ENCODE data around the gene MOV10. TPM values are rescaled to one million over a fixed set of nuclear protein-coding genes. Genes with fewer than 3 reads are reported as not detected.
"Not testable (repeated sequence)": the region's sequence is repeated elsewhere in the genome, so short reads cannot be mapped to it uniquely, and the experiment has no call there.

MOV10 gene
- 57.2 and 59.9 TPM in 2 replicates for total RNA-seq (2014; rRNA removed; shearing (Covaris generic))

DNA sequence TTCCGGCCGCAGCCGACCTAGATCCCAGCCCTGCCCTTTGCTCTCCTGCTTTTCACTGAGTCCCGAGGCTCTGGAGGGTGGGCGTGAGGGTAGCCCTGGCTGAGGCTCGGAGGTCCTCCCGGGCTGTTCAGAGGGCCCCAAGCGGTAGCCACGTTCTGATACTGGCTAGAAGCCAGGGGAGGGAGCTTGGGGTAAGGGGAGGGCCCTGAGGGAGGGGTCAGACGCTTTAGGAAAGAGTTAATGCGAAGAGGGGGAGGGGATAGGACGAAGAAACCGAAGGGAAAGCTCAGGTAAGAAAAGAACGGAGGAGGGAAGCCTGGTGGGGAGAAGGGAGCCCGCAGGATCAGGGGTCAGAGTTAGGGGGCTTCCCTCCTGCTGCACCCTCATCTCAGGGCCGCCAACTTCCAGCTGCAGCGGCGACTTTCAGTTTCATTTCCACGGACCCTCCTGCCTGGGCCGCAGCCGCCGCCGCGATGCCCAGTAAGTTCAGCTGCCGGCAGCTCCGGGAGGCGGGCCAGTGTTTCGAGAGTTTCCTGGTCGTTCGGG, at the start of gene MOV10:
Gene MOV10, plus strand, starts transcription at position 220 of the 546 bp plus-strand sequence. Its CDS starts 254 bp downstream, at position 474.
- peak; percentile 89 for DNase-seq (ENCODE audit: low read depth)

- DNase-seq (ENCODE audit: low read depth): peak; percentile 29
These were observed 48.8 kb upstream of the MOV10 start for GRCh38 chr1:112625696-112626095.

- no peak for DNase-seq (ENCODE audit: low read depth)
These were observed 48.3 kb upstream of the MOV10 start for GRCh38 chr1:112626193-112626592.

- no peak for DNase-seq (ENCODE audit: low read depth)
These were observed 47.6 kb upstream of the MOV10 start for GRCh38 chr1:112626887-112627286.

GRCh38 chr1:112628516-112628915, 45.9 kb upstream of the MOV10 start:
- DNase-seq (ENCODE audit: low read depth): no peak

GRCh38 chr1:112629256-112629655, 45.2 kb upstream of the MOV10 start:
- DNase-seq (ENCODE audit: low read depth): no peak

- DNase-seq (ENCODE audit: low read depth): no peak
These were observed 40.8 kb upstream of the MOV10 start for GRCh38 chr1:112633628-112634027.

DNA sequence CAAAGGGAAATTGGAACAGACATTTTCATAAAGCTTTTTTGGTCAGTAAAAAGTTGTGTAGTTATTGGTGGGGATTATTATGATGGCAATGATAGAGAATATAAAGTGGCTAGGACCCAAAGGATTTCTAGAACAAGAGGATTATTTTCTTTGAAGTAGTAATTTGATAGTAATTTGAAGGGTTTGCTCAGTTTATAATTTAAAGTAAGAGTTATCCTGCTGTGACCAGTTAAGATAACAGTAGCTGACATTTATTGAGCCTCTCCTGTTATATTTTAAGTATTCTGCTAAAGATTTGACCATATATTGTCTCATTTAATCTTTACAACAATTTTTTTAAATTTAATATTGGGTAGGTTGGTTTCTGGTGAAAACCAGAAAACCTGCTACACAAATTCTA, 40.1 kb upstream of the MOV10 start:
- no peak for DNase-seq (ENCODE audit: low read depth)

DNA sequence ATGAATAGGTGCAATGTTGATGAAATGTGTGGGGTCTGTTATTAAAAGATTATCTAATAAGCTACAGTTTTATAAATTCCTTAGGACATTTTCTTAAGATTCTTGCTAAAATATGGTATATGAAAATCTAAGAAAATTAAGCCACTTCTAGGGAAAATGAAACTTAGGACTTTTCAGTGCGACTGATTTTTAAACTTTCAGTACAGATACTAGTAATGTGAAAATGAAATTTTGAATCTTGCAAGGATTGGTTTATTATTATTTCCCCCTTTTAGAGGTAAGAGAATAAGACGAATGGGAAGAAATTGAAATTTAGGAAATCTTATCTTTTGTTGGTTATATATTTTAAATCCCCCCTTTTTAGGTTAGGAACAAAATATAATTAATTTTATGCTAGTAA, 38.4 kb upstream of the MOV10 start:
- DNase-seq (ENCODE audit: low read depth): no peak

DNA sequence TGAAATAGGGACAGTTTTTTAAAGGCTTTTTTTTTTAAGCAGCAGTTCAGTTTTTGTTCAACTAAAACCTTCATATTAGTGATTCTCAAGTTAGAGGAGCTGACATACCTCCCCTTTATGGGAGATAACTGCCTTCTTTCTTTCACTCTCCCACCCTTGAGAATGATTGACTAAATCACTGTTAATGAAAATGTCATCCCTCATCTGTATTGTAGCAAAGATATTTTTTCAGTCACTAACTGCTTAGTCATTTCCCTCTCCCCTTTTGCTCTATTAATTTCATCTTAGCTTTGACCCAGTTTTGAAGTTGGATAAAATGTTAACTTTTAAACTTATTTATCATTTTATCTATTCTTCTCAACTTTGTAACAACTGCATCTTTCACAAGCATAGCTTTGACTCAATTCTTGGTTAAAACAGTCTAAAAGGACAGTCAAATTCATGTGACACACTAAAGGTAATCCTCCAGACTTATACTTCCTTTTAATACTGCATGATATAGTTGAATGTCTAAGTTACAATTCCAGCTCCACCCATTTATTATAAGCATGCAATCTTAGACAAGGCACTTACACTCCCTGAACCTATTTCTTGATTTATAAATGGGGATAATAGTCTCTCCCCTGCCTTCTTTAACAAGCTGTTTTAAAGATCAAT, 37.7 kb upstream of the MOV10 start:
- DNase-seq (ENCODE audit: low read depth): no peak

- DNase-seq (ENCODE audit: low read depth): no peak
These were observed 37.0 kb upstream of the MOV10 start for GRCh38 chr1:112637254-112638109.

DNA sequence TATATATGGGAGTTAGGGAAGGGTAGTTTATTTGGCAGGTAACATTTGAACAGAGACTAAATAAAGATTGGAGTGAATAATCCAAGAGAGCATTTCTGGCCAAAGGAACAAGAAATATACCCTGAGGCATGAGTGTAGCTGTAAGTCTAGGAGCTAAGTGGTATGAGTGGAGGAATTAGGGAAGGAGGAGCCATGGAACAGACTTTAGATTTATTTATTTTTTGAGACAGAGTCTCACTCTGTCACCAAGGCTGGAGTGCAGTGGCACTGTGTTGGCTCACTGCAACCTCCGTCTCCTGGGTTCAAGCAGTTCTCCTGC, 36.4 kb upstream of the MOV10 start:
- DNase-seq (ENCODE audit: low read depth): no peak

DNA sequence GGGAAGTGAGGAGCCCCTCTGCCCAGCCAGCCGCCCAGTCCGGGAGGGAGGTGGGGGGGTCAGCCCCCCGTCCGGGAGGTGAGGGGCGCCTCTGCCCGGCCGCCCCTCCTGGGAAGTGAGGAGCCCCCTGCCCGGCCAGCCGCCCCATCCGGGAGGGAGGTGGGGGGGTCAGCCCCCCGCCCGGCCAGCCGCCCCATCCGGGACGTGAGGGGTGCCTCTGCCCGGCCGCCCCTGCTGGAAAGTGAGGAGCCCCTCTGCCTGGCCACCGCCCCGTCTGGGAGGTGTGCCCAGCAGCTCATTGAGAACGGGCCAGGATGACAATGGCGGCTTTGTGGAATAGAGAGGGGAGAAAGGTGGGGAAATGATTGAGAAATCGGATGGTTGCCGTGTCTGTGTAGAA, 34.0 kb upstream of the MOV10 start:
- not testable (repeated sequence) for DNase-seq (ENCODE audit: low read depth)

- DNase-seq (ENCODE audit: low read depth): no peak
These were observed 31.4 kb upstream of the MOV10 start for GRCh38 chr1:112643080-112643479.

DNA sequence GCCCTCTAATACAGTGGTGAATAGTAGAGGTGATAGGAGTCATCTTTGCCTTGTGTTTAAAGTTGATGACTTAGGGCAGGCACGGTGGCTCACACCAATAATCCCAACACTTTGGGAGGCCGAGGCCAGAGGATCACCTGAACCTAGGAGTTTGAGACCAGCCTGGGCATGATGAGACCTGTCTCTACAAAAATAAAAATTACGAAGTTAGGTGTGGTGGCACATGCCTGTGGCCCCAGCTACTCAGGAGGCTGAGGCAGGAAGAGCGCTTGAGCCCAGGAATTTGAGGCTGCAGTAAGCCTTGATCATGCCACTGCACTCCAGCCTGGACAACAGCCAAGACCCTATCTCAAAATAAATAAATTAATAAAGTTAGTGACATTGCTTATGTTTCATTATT, 28.2 kb upstream of the MOV10 start:
- DNase-seq (ENCODE audit: low read depth): no peak

DNA sequence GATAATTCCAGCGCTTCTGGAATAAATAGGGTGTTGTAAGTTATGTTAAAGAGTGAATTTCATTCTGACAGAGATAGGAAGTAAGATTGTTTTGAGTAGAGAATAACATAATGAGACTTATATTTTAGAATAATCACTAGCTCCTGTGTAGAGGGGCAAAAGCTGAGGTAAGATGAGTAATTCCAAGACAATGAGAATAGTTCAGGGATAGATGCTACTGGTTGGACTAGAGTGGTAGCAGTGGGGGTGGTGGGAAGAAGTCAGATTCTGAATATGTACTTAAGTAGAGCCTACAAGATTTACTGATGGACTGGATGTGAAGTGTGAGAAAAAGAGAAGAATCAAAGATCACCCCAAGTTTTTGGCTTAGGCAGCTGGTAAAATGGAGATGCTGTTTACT, 23.3 kb upstream of the MOV10 start:
- no peak for DNase-seq (ENCODE audit: low read depth)

DNA sequence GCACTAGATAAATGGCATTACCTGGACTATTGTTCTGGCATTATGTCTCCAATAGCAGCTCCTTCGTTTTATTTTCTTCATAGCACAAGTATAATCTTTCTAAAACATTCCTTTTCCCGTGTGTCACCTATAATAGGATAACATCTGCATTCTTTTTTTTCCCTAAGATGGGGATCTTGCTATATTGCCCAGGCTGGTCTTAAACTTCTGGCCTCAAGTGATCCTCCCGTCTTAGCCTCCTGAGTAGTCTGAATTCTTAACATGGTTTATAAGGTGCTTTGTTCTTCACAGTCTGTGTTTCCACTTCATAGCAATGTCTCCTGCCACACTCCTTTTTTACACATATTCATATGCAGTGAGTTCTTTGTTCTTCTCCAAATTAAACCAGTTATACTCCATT, 8.6 kb upstream of the MOV10 start:
- DNase-seq (ENCODE audit: low read depth): no peak

- DNase-seq (ENCODE audit: low read depth): no peak
These were observed 7.5 kb upstream of the MOV10 start for GRCh38 chr1:112666946-112667345.

DNA sequence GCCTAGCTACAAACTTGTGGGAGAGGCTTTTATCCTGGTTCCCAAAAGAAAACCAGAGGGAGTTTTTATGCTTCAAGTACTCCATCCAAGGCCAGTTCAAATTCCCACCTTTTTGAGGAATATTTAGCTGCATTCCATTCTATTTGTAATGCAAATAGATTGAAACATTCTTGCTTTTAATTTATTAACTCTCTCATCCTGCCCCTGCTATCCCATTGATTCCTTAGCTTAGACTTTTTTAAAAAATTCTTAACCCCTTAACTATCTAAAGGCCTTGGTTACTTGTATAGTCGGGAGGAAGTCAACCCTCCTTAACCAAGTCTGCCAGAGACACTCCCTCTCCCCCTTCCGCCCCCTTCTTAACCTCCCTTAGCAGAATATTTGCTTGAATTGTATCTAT, 2.5 kb upstream of the MOV10 start:
- no peak for DNase-seq (ENCODE audit: low read depth)

- DNase-seq (ENCODE audit: low read depth): no peak
These were observed 1.6 kb upstream of the MOV10 start for GRCh38 chr1:112672842-112673241.

- peak; percentile 48 for DNase-seq (ENCODE audit: low read depth)
These were observed 643 bp upstream of the MOV10 start for GRCh38 chr1:112673592-112674439.

All from Daoy (cell line).